ENCODE data around the gene XPR1. TPM values are rescaled to one million over a fixed set of nuclear protein-coding genes. Genes with fewer than 3 reads are reported as not detected.

The XPR1 gene
- total and polyA plus RNA-seq, 2 donors (not counting 3 experiments of a cell fraction or from before 2014, with no cell fraction given), result 23.9 to 26.7 TPM

DNA sequence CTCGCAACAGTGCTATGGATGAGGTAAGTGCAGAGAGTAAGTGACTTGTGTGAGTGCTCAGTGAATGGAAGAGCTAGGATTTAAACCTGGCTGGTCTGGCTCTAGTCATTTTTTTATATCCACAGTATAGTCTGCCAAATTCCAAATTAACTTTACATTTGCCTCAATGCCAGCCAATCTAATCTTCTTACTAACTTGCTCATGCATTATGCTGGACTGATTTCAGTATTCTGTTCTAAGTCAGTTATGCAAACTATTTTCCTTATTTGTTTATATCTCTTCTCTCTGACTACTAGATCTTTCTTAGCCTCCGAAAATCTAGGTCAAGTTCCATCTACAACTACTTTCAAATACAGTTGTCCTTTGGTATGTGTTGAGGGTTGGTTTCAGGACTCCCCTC lies 133.3 kb downstream of the XPR1 start:
- intact Hi-C loops (cut with micrococcal nuclease), result no loop called here
- no peaks in the 10 kb centered on the region for H4K20me1 ChIP-seq (replicated peaks; ENCODE audit: control insufficient read depth, extremely low read depth, insufficient read depth, low read length)
- no peaks in the 10 kb centered on the region for H3K36me3 ChIP-seq (ENCODE audit: control insufficient read depth in 2 of 2, extremely low read depth in 1 of 2, insufficient read depth in 2 of 2, low read length in 2 of 2)
- H3K79me2 ChIP-seq (ENCODE audit: control insufficient read depth, insufficient read depth, low read length), result no peaks in the 10 kb centered on the region
- TF ChIP-seq FOS (IDR thresholded peaks at IDR 0.05; ENCODE audit: borderline replicate concordance, insufficient read depth, low read length), result no peak
- TF ChIP-seq, protein P1, sequence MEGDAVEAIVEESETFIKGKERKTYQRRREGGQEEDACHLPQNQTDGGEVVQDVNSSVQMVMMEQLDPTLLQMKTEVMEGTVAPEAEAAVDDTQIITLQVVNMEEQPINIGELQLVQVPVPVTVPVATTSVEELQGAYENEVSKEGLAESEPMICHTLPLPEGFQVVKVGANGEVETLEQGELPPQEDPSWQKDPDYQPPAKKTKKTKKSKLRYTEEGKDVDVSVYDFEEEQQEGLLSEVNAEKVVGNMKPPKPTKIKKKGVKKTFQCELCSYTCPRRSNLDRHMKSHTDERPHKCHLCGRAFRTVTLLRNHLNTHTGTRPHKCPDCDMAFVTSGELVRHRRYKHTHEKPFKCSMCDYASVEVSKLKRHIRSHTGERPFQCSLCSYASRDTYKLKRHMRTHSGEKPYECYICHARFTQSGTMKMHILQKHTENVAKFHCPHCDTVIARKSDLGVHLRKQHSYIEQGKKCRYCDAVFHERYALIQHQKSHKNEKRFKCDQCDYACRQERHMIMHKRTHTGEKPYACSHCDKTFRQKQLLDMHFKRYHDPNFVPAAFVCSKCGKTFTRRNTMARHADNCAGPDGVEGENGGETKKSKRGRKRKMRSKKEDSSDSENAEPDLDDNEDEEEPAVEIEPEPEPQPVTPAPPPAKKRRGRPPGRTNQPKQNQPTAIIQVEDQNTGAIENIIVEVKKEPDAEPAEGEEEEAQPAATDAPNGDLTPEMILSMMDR (IDR thresholded peaks at IDR 0.05; ENCODE audit: extremely low read depth in 1 of 2, insufficient read depth in 1 of 2, low read depth in 1 of 2, low read length in 2 of 2), result no peak
- TF ChIP-seq EZH2 (IDR thresholded peaks at IDR 0.05; ENCODE audit: borderline replicate concordance, low read depth, low read length, severe bottlenecking), result no peak
- TF ChIP-seq JUN (IDR thresholded peaks at IDR 0.05; ENCODE audit: borderline replicate concordance, insufficient read depth, insufficient read length, low read depth), result no peak
- no peak for TF ChIP-seq POLR2AphosphoS5 (IDR thresholded peaks at IDR 0.05; ENCODE audit: insufficient read depth, low read depth, low read length)
- TF ChIP-seq, protein P2, sequence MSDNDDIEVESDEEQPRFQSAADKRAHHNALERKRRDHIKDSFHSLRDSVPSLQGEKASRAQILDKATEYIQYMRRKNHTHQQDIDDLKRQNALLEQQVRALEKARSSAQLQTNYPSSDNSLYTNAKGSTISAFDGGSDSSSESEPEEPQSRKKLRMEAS (IDR thresholded peaks at IDR 0.05; ENCODE audit: insufficient read depth, insufficient read length), result no peak
- no peak for TF ChIP-seq MYC (IDR thresholded peaks at IDR 0.05; ENCODE audit: low read depth, low read length)
- no peak for TF ChIP-seq GATA2 (IDR thresholded peaks at IDR 0.05; ENCODE audit: insufficient read depth, insufficient read length, low read depth, low read length)
- TF ChIP-seq POLR2A (IDR thresholded peaks at IDR 0.05; ENCODE audit: low read depth, low read length), result no peak
- no peak overlapping the region for H3K4me2 ChIP-seq (ENCODE audit: insufficient read depth, low read length)
- H2AFZ ChIP-seq (ENCODE audit: low read depth, low read length), result no peak overlapping the region
- H3K27me3 ChIP-seq (ENCODE audit: control insufficient read depth in 2 of 2, insufficient read depth in 2 of 2, low read length in 2 of 2), result no peaks in the 10 kb centered on the region
- dilution Hi-C loops (cut with MboI; ENCODE audit: extremely low pct_ligation_motif_present, low sequenced_read_pairs), result no loop called here
- H3K4me1 ChIP-seq (ENCODE audit: control insufficient read depth, extremely low read depth, insufficient read depth, low read length), result no peaks in the 10 kb centered on the region
- DNase-seq (ENCODE audit: low read depth, low spot score) (no peak), FAIRE-seq (no peak)
- no TSS peak for BruUV-seq (replicated peaks)
- no peak overlapping the region for H3K9ac ChIP-seq (replicated peaks; ENCODE audit: extremely low read depth, insufficient read depth, low read length)
- H3K4me3 ChIP-seq (replicated peaks in 1 of 3; ENCODE audit: insufficient read depth in 1 of 3, low read depth in 1 of 3, low read length in 3 of 3), result no peak overlapping the region
- H3K9me3 ChIP-seq (replicated peaks; ENCODE audit: control insufficient read depth, insufficient read depth, low read length), result no peaks in the 10 kb centered on the region
- ChIA-PET CTCF (no interaction called here), POLR2A (no interaction called here)
- H3K9me1 ChIP-seq (replicated peaks; ENCODE audit: control insufficient read depth, extremely low read depth, insufficient read depth, low read length), result peaks cover 3% of the 10 kb centered on the region
- no peak overlapping the region for H3K27ac ChIP-seq (ENCODE audit: insufficient read depth, low read depth, low read length)

Measured in endothelial cell of umbilical vein (primary cell).